C4-2B (cell line): ENCODE results near the gene SCAI.

Experiments
- CTCF ChIP-seq: fragments of 450-650 bp; conservative IDR thresholded peaks from 2 replicates; pipeline ENCODE4 v1.5.1; 2017; ENCODE audit warnings: mild to moderate bottlenecking
- ZFX ChIP-seq: fragments of 450-650 bp; IDR thresholded peaks from 2 replicates; pipeline ENCODE4 v1.6.1; 2017

DNA sequence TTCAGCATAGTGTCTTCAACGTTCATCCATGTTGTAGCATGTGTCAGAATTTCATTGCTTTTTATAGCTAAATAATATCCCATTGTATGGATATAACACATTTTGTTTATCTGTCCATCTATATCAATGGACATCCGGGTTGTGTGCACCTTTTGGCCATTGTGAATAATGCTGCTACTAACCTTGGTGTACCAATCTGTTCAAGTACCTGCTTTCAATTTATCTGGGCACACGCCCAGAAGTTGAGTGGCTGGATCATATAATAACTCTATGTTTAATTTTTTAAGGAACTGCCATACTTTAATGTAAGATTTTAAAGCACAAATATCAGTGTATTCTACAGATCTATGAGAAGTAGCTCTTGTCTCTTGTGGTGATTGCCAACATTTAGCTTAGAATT is 43.5 kb downstream of the SCAI start:
- TF ChIP-seq CTCF (no peak), ZFX (no peak)
